GM12892 (cell line): ENCODE data around the gene LARP4B.

Source experiments
- POLR2A ChIP-seq: IDR thresholded peaks from 2 replicates; pipeline ENCODE4 v1.6.1; 2011; ENCODE audit warnings: low read depth, low read length, control low read depth
- POLR2AphosphoS5 ChIP-seq: IDR thresholded peaks from 2 replicates; pipeline ENCODE4 v1.6.1; 2011; ENCODE audit warnings: low read depth, low read length, control low read depth
- TAF1 ChIP-seq: IDR thresholded peaks from 2 replicates; pipeline ENCODE4 v1.6.1; 2011; ENCODE audit warnings: low read depth, mild to moderate bottlenecking, control low read depth, low read length, borderline replicate concordance

DNA sequence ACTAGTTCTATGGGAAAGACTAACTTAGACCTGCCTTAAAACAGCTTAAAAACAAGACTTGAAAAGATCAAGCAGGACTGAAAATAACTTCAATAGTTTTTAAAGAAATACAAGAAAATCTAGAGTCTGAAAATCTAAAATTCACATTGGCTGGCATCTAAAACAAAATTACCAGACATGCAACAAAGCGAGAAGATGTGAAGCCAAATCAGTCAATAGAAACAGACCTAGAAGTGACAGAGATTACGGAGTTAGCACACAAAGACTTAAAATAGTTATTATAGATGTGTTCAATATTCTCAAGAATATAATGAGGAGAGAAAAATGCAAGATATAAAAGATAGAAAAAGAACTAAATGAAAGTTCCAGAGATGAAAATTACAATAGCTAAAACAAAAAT is 163.7 kb downstream of the LARP4B start:
- TF ChIP-seq POLR2A, result no peak
- TF ChIP-seq TAF1, result no peak
- no peak for TF ChIP-seq POLR2AphosphoS5
